ENCODE results near the gene DGKB.

DNA sequence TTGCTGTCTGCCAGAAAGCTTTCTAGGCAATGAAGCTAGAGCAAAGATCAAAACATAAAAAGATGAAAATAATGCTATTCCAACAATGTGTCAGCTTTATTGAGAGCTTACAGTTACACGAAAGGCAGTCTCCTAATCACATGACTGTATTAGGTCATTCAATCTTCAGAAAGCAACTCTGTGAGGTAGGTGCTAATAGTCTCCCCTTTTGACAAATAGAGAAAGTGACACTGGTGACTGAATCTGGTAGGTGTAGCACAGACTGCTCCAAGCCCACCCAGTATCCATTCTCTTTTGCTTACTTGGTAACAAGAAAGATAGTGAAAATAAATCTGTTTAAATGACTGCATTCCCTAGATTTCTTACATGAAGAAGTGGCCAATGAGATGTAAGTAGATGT is 58.8 kb downstream of the DGKB start:
- TF ChIP-seq CTCF (IDR thresholded peaks at IDR 0.05) (no peak), POLR2A (IDR thresholded peaks at IDR 0.05) (no peak), EP300 (IDR thresholded peaks at IDR 0.05) (no peak)

Measured in ovary (tissue), 3 donors.